Epidermal melanocyte (primary cell): Measurements from ENCODE around the gene IL6R.
"Not testable (repeated sequence)": the region's sequence is repeated elsewhere in the genome, so short reads cannot be mapped to it uniquely, and the experiment has no call there.

ENCODE experiments used
- DNase-seq: peaks from one replicate; pipeline ENCODE4 v3.0.0; 2011; ENCODE audit warnings: low spot score; ENCODE audit not compliant: insufficient read length

IL6R gene

GRCh38 chr1:154479764-154480421, 74.8 kb downstream of the IL6R start:
- peak; percentile 91 for DNase-seq

DNA sequence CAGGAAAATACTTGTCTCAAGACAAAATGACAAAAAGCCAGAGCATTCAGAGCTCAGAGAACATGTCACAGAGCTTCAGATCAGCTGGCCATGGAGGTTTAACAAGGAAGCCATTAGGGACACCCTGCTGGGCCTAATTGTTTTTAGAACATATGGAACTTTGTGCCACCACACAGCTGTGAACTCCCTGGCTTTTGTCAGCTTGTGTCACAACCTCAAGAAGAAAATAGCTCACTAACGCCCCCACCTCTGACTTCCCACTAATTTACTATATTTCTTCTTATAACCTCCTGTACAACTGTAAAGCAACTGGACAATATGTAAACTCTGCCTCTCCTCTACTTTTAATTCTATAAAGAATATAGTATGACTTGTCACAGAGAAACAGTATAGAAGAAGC, 75.9 kb downstream of the IL6R start:
- DNase-seq = no peak

GRCh38 chr1:154483941-154484803, 79.0 kb downstream of the IL6R start:
- DNase-seq = no peak

DNA sequence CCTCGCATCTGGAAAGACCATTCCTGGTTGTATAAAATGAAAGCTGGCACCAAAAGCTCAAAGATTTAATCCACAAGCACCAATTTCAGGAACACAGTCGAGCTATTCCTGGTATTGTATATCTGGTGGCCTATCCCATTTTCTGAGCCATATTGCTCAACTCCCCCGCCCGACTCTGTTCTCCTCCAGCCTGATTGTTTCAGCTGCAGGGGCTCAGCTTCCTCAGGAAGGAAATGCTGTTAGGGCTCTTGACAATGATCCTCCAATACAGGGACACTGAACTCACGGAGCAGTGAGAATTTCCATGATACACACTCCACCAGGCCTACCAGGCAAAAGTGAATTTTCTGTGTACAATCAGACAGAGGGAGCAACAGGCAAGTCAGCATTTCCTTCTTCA, 80.0 kb downstream of the IL6R start:
- no peak for DNase-seq

DNA sequence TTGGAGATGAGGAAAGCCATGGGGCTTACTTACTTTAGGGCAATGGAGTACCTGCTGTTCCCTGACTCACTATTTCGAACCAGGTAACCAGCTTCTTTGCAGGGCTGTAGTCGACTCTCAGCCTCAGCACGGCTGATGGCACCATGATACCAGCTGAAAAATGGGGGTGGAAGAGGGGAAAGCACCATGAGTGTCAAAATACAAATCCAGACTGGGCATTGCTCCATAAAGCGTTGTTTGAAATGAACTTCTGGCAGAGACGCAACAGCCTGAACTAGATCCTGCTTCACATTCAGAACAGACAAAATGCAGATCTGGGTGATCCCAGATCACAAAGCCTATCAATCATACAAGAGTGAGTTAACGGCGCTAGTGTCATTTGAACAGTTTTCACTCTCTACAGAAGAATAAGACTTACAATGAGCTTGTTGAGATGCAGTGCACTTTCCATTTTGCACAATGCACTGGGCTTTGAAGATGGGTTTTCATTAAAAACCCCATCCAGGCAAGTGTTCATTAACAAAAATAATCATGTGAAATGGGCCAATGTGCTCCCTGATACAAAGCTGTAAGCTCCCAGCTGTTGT, 80.9 kb downstream of the IL6R start:
- DNase-seq = no peak

DNA sequence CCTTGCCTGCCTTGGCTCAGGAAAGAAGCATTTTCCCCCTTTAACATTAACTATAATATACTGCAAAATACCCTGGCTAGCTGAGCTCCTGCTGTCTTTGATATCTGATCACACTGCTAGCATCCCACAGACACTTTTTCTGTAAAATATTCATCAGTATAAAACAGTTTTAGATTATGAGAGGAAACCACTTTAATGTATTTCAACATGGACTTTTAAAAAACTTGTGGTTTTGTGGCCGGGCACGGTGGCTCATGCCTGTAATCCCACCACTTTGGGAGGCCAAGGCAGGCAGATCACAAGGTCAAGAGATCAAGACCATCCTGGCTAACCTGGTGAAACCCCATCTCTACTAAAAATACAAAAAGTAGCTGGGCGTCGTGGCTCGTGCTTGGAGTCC, 81.6 kb downstream of the IL6R start:
- DNase-seq = not testable (repeated sequence)

DNA sequence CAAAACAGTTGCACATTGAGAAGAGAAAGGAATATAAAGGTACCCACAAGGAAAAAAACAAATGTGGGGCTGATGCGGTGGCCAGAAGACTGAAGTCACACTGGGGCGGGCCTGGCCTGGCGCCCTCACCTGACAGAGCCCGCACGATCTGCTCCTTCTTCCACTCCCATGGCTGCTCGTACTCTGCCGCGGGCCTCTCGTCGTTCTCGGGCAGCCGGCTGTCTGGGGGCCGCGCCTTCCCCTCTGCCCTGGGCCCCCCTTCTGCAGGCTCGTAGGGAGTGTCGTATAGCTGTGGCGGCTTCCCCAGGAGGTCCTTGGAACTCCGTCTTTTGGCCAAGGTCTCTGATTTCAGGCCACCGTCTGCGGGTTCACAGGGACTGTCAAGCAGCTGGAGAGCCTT, 83.8 kb downstream of the IL6R start:
- no peak for DNase-seq

- DNase-seq = no peak
Measured at GRCh38 chr1:154489695-154490274, 84.6 kb downstream of the IL6R start.

DNA sequence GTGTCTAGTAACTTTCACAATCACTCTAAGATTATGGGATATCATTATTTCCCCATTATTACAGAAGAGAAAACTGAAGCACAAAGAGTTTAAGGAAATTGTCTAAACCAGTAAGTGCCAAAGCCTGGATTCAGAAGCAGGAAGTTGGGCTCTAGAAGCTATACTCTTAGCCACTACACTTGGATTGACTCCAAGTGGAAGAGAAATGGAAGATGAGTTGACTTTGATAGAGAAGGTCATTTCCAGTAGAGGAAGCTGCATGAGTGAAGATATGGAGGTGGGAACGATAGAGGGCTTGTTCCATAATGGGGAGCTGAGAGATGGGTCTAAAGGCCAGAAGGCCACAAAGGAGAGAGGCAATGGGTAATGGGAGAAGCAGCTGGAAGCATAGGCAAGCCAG, 85.2 kb downstream of the IL6R start:
- no peak for DNase-seq

- DNase-seq = no peak
Measured at GRCh38 chr1:154492115-154492514, 87.0 kb downstream of the IL6R start.

DNA sequence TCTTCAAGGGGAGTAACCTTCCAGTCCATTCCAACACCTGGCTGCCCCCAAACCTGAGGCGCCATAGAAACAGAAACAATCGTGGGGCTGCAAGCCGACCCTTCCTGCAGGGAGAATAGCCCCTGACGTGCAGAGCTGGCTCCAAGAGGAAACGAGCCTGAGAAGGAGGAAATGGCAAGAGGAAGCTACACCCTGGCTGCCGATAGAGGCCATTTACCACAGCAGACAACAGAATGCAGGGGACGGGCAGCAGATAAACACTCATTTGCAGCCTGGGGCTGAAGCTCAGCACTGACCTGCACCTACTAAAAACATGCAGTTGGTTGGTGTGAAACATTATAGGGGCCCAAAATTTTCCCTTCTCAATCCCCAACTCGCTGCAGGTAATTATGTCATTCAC, 88.1 kb downstream of the IL6R start:
- DNase-seq = no peak

DNA sequence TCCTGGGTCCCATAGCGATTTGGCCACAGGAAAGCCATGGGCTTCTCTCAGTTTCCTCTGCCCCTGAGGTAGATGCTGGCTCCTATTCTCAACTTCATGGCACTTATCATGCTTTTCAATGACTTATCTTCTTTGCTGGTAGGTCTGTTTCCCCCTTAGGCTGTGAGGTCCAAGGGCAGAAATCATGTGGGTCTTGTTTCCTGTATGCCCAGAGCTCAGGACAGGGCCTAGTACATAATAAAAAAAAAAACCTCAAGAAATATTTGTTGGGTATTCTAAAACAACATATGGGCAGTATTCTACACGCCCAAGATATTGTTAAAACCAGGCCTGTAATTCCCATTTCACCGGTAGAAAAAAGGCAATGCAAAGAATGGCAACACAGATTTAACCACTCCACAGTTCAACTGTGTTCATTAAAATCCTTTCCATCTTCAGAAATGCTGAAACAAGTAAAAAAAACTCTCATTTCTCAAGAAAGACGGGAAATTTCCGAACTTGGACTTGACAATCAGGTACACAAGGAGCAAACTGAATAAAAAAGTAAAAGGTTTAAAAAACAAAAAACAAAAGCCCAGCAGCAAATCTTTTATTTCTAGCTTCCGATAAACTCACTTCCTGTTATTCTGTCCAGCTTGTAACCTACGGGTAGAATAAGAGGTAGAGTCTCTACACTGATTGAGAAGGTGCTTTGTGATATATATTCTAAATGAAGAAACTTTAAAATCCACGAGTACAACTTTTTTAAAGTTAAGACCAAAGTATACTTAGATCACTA, 90.5 kb downstream of the IL6R start:
- DNase-seq = no peak

DNA sequence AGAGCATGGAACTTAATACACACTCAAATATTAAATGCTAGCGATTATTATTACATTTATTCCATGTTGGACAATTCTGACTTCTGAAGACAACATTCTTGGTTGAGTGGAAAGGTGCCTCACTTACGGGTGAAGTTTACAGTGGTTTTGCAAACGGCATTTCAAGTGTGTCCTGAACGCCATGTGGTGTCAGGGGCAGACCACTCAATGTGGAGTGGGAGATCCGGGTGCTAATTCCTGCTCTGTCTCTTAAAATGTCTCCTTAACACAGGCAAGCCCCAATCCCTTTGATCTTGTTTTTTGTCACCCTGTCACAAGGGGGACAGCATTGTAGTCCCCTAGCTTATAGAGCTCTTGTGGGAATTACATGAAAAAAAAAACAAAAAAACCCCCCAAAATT, 91.2 kb downstream of the IL6R start:
- DNase-seq = no peak

GRCh38 chr1:154497026-154497806, 92.1 kb downstream of the IL6R start:
- DNase-seq = no peak

- DNase-seq = no peak
Measured at GRCh38 chr1:154499446-154499845, 94.3 kb downstream of the IL6R start.

GRCh38 chr1:154500533-154500932, 95.4 kb downstream of the IL6R start:
- no peak for DNase-seq

DNA sequence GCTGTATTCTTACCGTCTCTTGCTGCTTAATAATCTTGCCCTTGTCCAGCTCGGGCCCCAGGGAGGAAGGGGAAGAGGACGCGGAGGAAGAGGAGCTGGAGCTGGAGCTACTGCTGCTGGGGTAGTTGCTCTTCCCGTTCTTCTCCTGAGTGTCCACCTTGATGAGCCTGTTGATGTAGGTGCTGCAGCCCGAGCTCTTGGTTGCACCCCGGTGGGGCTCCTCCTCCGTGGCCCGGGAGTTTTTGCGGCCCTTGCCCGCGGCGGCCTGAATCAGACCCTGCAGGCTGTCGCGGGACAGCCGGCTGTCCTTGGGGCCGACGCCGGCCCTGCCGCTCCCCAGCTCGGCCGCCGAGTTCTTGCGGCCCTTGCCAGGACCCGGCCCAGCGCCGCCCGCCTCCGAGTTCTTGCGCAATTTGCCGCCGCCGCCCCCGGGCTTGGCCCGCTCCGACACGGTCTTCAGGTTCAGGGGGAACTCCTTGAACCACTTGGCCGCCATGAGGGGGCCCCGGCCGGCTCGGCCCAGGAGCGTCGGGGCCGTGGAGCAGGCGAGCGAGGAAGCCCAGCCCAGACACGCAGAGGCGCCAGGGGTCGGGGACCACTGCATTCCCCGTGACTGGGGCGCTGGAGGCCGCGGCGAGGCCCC, 96.4 kb downstream of the IL6R start:
- no peak for DNase-seq

DNA sequence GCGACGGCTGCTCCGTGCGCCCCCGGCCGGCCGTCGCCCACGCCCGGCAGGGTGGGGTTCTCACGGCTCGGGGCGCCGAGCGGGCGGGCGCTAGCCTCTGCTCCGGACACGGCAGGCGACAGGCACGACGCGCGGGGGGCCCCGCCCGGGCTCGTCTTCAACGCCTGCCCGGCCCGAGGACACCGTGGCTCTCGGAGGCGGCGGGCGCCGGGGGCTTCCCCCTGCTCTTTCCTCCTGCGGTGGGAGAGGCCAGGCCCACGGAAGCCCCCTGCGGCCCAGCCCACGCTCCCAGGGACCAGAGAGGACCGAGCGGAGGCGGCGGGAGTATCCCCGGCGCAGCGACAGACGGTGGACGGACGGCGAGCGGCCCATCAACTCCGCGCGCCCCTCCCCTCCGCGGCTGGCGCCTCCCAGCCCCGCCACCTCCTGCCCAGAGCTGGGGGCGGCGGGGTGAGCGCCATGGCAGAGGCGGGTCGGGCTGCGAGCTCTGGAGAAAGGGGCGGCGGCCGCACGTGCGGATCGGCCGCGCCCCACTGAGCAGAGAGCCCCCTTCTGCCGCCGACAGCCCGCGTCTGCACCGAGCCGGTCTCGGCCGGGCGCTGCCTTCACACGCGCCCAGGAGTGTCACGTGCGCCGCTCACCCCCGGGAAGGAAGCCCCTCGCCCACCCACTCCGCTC, 97.1 kb downstream of the IL6R start, which contains the start of the genes SHE and TDRD10:
SHE (minus strand) TSS at position 347 of the 678 bp plus-strand sequence. CDS start 386 bp downstream, outside the sequence.
TDRD10 (plus strand) TSS at position 154 of the 678 bp plus-strand sequence. CDS start 4,685 bp downstream, outside the sequence.
- DNase-seq = no peak

DNA sequence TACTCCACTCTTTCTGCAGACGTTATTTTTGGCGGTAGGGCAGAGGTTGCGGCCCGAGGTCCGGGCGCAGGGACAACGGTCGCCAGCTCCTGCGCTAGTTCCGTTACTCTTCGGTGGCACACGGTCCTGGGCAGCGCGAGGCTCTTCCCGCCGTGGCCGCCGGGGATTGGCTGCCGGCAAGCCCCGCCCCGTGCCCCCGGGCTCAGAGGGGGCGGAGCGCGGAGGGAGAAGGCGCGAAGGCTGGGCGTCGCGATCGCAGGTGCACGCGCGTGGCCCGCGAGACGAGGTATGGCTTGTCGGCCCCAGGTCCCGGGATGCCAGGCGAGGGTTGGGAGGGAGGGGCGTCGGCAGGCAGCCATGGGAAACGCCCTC, 97.6 kb downstream of the IL6R start:
- DNase-seq = no peak
